Prostate gland (tissue), 2 donors: Measurements from ENCODE around the gene MAML3.

Experiments
- CTCF ChIP-seq, 4 experiments: fragments of 200-600 bp in 2 of 4; fragments of 450-650 bp in 2 of 4; sonication (generic) in 2 of 4; IDR thresholded peaks; 1 replicate in 3 of 4; 2 replicates in 1 of 4; pipeline ENCODE4 v1.5.1; 2016 to 2019; ENCODE audit warnings: antibody characterized with exemption in 4 of 4, mild to moderate bottlenecking in 2 of 4, moderate library complexity in 2 of 4
- POLR2AphosphoS5 ChIP-seq: sonication (generic); formaldehyde crosslinking; IDR thresholded peaks from one replicate; pipeline ENCODE4 v1.6.1; 2017; ENCODE audit warnings: antibody characterized with exemption

- no peak for TF ChIP-seq CTCF (IDR thresholded peaks at IDR 0.05)
- TF ChIP-seq POLR2AphosphoS5 = no peak
These were observed 72.2 kb downstream of the MAML3 start for GRCh38 chr4:140081641-140082390.
